GM20000 (cell line): ENCODE results near the gene CLVS2.

ENCODE experiments used
- DNase-seq: peaks from one replicate; pipeline ENCODE4 v3.0.0; 2012; ENCODE audit warnings: low spot score
- TF ChIP-seq, protein P1 (sequence below): IDR thresholded peaks from 2 replicates; pipeline ENCODE4 v1.5.1; 2012; ENCODE audit warnings: mild to moderate bottlenecking, control low read depth; ENCODE audit errors: extremely low read depth, missing control alignments

Gene CLVS2

DNA sequence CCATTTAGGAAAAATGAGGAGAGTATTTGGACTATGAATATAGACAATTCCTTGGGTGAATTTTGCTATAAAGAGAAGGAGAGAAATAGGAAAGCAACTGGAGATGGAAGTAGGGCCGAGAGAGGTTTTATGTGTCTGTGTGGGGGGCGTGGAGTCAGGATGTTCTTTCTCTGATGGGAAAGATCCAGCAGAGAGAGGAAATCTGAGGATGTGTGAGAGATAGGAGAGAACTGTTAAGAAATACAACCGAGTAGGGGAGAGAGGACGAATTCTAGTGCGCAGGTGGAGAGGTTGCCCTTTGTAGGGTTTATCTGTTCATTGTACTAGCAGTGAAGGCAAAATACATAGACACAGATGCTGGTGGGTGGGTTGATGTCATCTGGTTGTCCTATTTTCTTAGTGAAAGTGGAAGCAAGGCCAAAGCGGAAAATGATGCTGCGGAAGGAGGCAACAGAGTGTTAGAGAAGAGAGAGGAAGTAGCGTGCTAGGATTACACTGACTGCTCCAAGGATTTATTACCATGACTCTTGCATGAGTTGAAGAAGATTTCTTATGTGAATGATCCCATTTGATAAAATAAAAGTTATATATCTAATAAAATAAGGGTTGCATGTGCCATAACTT lies 57.7 kb downstream of the CLVS2 start:
- DNase-seq = no peak
- TF ChIP-seq, protein P1, sequence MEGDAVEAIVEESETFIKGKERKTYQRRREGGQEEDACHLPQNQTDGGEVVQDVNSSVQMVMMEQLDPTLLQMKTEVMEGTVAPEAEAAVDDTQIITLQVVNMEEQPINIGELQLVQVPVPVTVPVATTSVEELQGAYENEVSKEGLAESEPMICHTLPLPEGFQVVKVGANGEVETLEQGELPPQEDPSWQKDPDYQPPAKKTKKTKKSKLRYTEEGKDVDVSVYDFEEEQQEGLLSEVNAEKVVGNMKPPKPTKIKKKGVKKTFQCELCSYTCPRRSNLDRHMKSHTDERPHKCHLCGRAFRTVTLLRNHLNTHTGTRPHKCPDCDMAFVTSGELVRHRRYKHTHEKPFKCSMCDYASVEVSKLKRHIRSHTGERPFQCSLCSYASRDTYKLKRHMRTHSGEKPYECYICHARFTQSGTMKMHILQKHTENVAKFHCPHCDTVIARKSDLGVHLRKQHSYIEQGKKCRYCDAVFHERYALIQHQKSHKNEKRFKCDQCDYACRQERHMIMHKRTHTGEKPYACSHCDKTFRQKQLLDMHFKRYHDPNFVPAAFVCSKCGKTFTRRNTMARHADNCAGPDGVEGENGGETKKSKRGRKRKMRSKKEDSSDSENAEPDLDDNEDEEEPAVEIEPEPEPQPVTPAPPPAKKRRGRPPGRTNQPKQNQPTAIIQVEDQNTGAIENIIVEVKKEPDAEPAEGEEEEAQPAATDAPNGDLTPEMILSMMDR = no peak

DNA sequence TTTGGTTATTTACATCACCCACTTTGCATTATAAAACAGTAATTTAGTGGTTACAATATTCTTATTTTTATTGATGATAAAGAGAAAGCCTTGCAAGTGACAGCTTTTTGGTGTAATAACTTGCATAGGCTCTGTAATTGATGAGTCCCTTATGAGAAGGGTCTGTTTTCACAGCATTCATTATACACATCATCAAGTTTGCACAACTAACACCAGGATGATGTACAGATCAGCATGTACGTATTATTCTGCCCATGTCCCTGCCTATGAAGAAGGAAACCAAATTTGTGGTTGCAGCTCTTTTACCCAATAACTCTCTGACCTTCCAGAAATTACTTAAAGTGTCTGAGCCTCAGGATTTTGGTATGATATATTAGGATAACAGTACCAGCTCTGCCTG lies 59.2 kb downstream of the CLVS2 start:
- DNase-seq = no peak
- TF ChIP-seq, protein P1 = no peak

DNA sequence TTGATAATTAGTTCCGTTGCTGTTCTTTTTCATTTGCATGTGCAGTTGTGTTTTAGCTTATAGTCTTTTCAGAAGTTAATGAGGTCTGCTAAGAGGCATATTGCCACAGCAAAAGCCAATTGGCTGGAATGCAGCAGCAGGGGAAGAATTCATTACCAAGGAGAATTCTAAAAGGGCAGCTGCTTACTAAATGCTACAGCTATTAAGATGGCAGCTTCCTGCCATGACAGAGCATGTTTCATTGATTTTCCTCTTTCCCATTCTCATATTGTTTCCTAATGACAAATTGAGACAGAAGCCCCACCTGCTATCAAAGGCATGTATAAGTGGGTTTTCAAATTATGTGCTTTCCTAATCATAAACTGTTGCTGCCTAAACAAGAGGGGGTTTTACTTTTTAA lies 66.6 kb downstream of the CLVS2 start:
- DNase-seq = no peak
- TF ChIP-seq, protein P1 = no peak

DNA sequence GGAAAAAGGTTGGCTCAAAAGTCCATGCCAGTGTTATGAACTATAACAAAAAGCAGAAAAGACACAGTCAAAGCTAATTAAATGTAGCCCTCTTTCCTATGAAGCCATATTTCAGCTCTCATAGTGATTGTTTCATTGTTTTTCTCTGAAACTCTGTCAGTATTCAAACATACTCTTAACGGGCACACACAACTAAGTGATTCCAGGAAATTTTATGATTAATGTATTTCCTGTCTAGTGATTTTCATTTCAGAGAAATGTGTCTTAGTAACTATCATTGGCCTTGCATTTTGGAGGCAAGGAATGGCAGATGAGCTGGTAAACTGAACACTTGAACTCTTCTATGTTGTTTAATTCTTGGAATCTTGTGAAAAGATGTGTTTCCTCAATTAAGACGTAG lies 68.0 kb downstream of the CLVS2 start:
- TF ChIP-seq, protein P1 = no peak
- DNase-seq = no peak

DNA sequence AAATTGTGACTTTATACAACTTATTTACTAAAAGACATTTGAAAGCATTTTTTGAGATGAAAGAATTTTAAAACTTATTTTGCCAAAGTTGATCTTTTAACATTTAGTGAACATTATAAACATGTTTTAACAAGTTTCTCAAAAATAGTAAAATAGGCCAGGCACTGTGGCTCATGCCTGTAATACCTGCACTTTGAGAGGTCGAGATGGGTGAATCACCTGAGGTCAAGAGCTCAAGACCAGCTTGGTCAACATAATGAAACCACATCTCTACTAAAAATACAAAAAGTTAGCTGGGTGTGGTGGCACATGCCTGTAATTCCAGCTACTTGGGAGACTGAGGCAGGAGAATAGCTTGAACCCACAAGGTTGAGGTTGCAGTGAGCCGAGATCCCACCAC lies 78.6 kb downstream of the CLVS2 start:
- TF ChIP-seq, protein P1 = no peak
- DNase-seq = no peak

DNA sequence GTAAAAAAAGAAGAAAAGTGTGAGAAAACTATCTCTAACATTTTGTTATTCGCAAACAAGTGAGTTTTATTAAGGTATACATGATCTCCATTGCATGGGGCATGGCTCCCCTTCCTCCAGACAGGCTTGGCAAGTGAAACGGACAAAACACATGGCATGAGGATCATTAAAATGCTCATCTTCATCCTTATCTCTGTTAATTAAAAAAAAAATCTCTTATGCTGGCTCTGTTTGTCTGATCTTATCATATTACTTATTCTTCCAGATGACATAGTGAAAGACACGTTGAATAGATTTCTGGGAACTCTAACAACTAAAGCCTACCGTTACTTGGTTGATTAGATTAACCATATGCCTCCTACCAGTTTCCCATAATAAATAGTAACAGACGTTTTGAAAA lies 89.4 kb downstream of the CLVS2 start:
- TF ChIP-seq, protein P1 = no peak
- no peak for DNase-seq

DNA sequence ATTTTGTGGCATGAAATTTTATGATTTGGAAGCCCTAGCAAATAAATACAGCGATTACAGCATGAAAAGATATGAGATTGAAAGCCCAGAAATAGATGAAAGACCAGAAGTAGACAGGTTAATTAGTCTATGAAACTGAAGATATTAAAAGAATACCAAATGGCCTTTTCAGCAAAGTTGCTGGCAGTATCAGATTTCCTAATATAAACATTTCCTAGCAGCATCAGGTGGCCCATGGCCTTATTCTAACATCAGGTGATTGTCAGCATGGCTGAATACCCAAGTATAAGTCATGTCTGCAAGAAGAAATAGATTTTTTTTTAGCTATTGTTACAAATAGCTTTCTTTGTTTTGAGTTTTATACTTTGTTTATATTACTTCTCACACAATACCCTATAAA lies 93.2 kb downstream of the CLVS2 start:
- no peak for DNase-seq
- TF ChIP-seq, protein P1 = no peak
